HL-60 (cell line): ENCODE measurements around the gene INSIG2.

Experiments used
- POLR2AphosphoS5 ChIP-seq: IDR thresholded peaks from 2 replicates; pipeline ENCODE4 v1.6.1; 2012; ENCODE audit warnings: low read depth
- TF ChIP-seq, protein P1 (sequence below): IDR thresholded peaks from one replicate; pipeline ENCODE4 v1.5.1; 2011; ENCODE audit warnings: low read length, control low read depth, inconsistent platforms; ENCODE audit not compliant: insufficient read depth

DNA sequence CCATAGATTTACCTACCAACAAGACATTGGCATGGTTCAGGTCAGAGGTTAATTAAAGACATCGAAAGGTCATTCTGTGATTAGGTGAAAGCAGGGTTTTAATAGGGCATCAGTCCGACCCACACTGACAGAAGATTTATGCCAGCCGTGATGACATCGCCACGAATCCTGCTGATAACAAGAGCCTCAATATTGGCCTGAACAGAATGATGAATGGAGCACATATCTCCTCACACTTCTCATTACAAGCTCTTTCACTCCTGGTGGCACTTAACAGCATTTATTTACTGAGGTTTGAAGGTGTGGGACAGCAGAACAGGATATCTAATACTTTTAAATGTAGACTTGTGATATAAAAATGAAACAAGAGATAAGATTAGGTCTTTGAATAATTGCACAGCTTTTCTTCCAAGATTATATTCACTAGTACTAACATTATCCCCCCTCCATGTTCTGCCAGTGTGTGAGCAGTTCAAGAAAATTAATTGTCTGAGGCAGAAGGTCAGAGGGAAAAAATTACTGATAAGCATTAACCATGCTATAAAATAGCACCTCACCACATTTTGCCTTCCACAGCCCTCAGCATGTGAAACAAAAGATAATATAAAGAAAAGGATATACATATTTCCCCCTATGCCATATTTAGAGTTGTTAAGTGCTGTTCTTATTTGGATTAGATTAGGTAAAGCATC, 23.1 kb upstream of the INSIG2 start:
- TF ChIP-seq, protein P1, sequence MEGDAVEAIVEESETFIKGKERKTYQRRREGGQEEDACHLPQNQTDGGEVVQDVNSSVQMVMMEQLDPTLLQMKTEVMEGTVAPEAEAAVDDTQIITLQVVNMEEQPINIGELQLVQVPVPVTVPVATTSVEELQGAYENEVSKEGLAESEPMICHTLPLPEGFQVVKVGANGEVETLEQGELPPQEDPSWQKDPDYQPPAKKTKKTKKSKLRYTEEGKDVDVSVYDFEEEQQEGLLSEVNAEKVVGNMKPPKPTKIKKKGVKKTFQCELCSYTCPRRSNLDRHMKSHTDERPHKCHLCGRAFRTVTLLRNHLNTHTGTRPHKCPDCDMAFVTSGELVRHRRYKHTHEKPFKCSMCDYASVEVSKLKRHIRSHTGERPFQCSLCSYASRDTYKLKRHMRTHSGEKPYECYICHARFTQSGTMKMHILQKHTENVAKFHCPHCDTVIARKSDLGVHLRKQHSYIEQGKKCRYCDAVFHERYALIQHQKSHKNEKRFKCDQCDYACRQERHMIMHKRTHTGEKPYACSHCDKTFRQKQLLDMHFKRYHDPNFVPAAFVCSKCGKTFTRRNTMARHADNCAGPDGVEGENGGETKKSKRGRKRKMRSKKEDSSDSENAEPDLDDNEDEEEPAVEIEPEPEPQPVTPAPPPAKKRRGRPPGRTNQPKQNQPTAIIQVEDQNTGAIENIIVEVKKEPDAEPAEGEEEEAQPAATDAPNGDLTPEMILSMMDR = no peak
- no peak for TF ChIP-seq POLR2AphosphoS5
